C4-2B (cell line): ENCODE results near the gene HPS5.

ENCODE experiments used
- CTCF ChIP-seq: fragments of 450-650 bp; conservative IDR thresholded peaks from 2 replicates; pipeline ENCODE4 v1.5.1; 2017; ENCODE audit warnings: mild to moderate bottlenecking
- ZFX ChIP-seq: fragments of 450-650 bp; IDR thresholded peaks from 2 replicates; pipeline ENCODE4 v1.6.1; 2017

GRCh38 chr11:18358646-18359045 is 36.7 kb upstream of the HPS5 start:
- no peak for TF ChIP-seq CTCF
- TF ChIP-seq ZFX, result no peak
